22Rv1 (cell line): ENCODE measurements around the gene CRELD2.

Source experiments
- CTCF ChIP-seq: fragments of 450-650 bp; IDR thresholded peaks from 2 replicates; pipeline ENCODE4 v1.5.1; 2017; ENCODE audit warnings: mild to moderate bottlenecking
- ZFX ChIP-seq: fragments of 450-650 bp; IDR thresholded peaks from 2 replicates; pipeline ENCODE4 v1.6.1; 2017; ENCODE audit warnings: antibody characterized with exemption, borderline replicate concordance

GRCh38 chr22:49936018-49936972 is 17.9 kb downstream of the CRELD2 start:
- TF ChIP-seq CTCF (no peak), ZFX (no peak)
